Nephron (organoid): ENCODE measurements around the gene TWF2.

ENCODE experiments used
- H3K27ac Mint-ChIP-seq, 3 experiments: 2 replicates each; pipeline ENCODE4 v1.8.0; 2020; ENCODE audit warnings: mixed read lengths in 3 of 3, mild to moderate bottlenecking in 2 of 3, moderate library complexity in 1 of 3
- H3K27me3 Mint-ChIP-seq: 2 replicates; pipeline ENCODE4 v1.8.0; 2021; ENCODE audit warnings: low read depth, mild to moderate bottlenecking, moderate library complexity, mixed read lengths
- H3K36me3 Mint-ChIP-seq: 2 replicates; pipeline ENCODE4 v1.8.0; 2020; ENCODE audit warnings: low read depth, mixed read lengths
- H3K4me1 Mint-ChIP-seq: 2 replicates; pipeline ENCODE4 v1.8.0; 2020; ENCODE audit warnings: mixed read lengths
- H3K4me3 Mint-ChIP-seq, 3 experiments: 2 replicates each; pipeline ENCODE4 v1.8.0; 2020; ENCODE audit warnings: mild to moderate bottlenecking in 3 of 3, mixed read lengths in 3 of 3, moderate library complexity in 2 of 3
- H3K9me3 Mint-ChIP-seq: 2 replicates; pipeline ENCODE4 v1.8.0; 2020; ENCODE audit warnings: mixed read lengths
- TF ChIP-seq, protein P1 (sequence below), 3 experiments: fragments of 200-600 bp; sonication (generic); IDR thresholded peaks; one replicate each; pipeline ENCODE4 v1.5.0; 2021; ENCODE audit warnings: antibody characterized with exemption in 3 of 3; ENCODE audit not compliant: unreplicated experiment in 3 of 3

The TWF2 gene

DNA sequence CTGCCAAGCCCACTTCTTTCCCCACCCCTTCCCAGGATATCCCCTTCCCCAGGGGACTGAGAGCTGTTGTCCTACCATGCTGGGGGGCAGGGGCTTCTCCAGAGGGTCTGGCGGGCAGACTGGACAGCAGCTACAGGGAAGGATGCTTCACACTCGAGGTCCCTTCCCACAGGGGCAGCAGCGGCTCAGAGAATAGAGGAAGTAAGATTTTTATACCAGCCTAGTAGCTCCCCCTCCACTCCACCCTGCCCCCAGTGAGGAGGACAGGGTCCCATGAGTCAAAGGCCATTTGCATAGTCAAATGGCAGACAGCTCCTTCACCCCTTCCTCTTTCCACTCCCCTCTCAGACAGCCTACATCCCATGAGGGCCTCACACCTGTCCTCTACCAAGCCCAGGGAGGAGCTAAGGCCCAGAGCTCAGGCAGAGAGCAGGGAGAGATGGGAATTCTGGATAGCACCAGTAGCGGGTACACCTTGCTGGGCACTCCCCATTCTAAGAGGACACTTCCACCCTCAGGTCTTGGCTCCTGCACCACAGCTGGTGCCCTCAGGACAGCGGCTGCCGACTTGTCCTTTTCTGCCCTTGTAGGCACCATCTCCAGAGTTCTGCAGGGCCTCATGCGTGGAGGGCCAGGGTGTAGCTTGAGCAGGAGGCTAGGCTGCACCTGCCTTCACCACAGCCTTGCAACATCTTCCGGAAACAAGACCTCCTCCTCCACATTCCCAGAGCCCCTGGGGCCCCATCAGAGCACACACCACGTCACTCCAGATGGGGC, 13.3 kb downstream of the TWF2 start, which contains the start of gene TLR9:
Gene TLR9 (minus strand): TSS at position 194 of the 777 bp plus-strand sequence. CDS start 116 bp downstream, at position 78.
- H3K9me3 Mint-ChIP-seq, result no peaks in the 10 kb centered on the region
- H3K4me3 Mint-ChIP-seq, result no peak within 1 kb of the TSS
- peaks cover 6% of the 10 kb centered on the region for H3K36me3 Mint-ChIP-seq
- H3K27me3 Mint-ChIP-seq, result peaks cover 9% of the 10 kb centered on the region
- TF ChIP-seq, protein P1, sequence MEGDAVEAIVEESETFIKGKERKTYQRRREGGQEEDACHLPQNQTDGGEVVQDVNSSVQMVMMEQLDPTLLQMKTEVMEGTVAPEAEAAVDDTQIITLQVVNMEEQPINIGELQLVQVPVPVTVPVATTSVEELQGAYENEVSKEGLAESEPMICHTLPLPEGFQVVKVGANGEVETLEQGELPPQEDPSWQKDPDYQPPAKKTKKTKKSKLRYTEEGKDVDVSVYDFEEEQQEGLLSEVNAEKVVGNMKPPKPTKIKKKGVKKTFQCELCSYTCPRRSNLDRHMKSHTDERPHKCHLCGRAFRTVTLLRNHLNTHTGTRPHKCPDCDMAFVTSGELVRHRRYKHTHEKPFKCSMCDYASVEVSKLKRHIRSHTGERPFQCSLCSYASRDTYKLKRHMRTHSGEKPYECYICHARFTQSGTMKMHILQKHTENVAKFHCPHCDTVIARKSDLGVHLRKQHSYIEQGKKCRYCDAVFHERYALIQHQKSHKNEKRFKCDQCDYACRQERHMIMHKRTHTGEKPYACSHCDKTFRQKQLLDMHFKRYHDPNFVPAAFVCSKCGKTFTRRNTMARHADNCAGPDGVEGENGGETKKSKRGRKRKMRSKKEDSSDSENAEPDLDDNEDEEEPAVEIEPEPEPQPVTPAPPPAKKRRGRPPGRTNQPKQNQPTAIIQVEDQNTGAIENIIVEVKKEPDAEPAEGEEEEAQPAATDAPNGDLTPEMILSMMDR (IDR thresholded peaks at IDR 0.05; ENCODE audit: unreplicated experiment in 3 of 3), result no peak
- H3K27ac Mint-ChIP-seq, result no peak within 1 kb of the TSS
- H3K4me1 Mint-ChIP-seq, result peaks cover 1% of the 10 kb centered on the region

DNA sequence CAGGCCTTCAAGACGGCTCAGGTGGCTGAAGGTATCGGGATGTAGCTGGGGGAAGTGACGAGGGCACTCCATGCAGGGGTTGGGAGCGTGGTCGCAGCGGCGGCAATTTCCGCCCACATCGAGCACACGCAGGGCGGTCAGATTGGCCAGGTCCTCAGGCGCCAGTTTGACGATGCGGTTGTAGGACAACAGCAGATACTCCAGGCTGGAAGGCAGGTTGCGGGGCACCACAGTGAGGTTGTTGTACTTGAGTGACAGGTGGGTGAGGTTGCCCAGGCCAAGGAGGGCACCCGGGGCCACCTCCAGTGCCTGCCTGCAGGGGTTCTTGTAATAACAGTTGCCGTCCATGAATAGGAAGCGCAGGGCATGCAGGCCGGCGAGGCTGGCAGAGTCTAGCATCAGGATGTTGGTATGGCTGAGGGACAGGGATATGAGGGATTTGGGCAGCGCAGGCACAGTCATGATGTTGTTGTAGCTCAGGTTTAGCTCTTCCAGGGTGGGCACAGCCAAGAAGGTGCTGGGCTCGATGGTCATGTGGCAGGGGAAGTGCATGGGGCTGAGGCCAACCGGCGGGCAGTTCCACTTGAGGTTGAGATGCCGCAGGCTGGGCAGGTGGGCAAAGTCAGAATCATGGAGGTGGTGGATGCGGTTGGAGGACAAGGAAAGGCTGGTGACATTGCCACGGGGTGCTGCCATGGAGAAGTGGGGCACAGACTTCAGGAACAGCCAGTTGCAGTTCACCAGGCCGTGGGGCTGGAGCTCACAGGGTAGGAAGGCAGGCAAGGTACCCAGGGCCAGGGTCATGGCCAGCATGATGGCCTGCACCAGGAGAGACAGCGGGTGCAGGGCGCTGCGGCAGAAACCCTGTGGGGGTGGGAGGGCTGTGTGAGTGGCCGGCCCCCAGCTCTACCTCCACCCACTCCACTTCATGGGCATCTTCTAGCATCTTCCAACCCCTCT, 15.2 kb downstream of the TWF2 start:
- Mint-ChIP-seq H3K4me3 (no peak overlapping the region), H3K36me3 (no peaks in the 10 kb centered on the region), H3K27ac (no peak overlapping the region), H3K9me3 (no peaks in the 10 kb centered on the region), H3K4me1 (peaks cover 14% of the 10 kb centered on the region), H3K27me3 (peaks cover 9% of the 10 kb centered on the region)
- TF ChIP-seq, protein P1 (IDR thresholded peaks at IDR 0.05; ENCODE audit: unreplicated experiment in 3 of 3), result no peak

DNA sequence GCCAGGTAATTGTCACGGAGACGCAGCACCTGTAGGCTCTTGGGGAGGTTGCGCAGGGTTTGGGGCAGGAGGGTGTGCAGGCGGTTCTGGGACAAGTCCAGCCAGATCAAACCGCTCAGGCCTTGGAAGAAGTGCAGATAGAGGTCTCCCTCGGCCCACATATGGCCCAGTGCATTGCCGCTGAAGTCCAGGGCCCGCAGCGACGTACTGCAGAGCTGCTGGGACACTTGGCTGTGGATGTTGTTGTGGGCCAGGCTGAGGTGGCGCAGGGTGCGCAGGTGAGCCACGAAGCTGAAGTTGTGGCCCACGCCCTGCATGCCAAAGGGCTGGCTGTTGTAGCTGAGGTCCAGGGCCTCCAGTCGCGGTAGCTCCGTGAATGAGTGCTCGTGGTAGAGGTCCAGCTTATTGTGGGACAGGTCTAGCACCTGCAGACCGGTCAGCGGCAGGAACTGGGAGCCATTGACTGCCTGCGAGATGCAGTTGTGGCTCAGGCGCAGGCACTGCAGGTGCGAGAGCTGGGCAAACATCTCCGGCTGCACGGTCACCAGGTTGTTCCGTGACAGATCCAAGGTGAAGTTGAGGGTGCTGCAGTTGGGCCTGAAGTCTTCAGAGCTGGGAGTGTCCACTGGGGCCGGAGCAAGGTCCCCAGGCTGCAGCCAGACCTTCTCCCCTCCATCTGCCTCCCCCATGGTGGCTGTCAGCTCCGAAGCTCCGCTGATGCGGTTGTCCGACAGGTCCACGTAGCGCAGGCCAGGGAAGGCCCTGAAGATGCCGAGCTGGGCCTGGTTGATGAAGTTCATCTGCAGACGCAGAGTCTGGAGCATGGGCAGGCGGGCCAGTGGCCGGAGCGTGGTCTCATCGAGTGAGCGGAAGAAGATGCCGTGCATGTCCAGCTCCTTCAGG, 16.4 kb downstream of the TWF2 start:
- Mint-ChIP-seq H3K27ac (no peak overlapping the region), H3K27me3 (peaks cover 9% of the 10 kb centered on the region), H3K4me1 (peaks cover 21% of the 10 kb centered on the region), H3K9me3 (no peaks in the 10 kb centered on the region), H3K36me3 (no peaks in the 10 kb centered on the region), H3K4me3 (no peak overlapping the region)
- TF ChIP-seq, protein P1 (IDR thresholded peaks at IDR 0.05; ENCODE audit: unreplicated experiment in 3 of 3), result no peak

DNA sequence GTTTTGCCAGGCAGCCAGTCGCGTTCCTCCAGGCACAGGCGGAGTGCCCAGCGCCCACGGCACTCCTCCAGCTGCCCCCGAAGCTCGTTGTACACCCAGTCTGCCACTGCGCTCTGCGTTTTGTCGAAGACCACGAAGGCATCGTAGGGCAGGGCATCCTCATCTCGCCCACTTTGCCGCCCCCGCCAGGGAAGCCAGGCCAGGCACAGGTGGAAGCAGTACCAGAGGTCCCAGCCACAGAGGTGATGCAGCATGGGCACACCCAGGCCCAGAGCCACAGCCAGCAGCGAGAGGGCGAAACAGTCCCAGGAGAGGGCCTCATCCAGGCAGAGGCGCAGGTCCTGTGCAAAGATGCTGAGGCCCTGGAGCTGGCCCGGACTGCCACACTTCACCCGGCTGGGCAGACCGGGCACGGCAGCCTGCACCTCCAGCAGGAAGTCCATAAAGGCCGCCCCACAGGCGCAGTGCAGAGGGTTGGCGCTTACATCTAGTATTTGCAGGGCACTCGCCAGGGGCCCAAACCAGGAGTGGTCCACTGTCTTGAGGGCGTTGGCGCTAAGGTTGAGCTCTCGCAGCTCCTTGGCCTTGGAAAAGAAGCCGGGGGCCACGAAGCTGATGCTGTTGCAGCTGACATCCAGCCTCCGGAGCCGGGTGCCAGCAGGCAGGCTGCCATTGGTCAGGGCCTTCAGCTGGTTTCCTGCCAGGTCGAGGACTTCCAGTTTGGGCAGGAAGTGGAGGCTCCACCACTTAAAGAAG, 17.2 kb downstream of the TWF2 start:
- TF ChIP-seq, protein P1 (IDR thresholded peaks at IDR 0.05; ENCODE audit: unreplicated experiment in 3 of 3), result no peak
- H3K27me3 Mint-ChIP-seq, result peaks cover 6% of the 10 kb centered on the region
- H3K27ac Mint-ChIP-seq, result no peak overlapping the region
- H3K9me3 Mint-ChIP-seq, result no peaks in the 10 kb centered on the region
- H3K36me3 Mint-ChIP-seq, result peaks cover 3% of the 10 kb centered on the region
- H3K4me3 Mint-ChIP-seq, result no peak overlapping the region
- peaks cover 29% of the 10 kb centered on the region for H3K4me1 Mint-ChIP-seq

DNA sequence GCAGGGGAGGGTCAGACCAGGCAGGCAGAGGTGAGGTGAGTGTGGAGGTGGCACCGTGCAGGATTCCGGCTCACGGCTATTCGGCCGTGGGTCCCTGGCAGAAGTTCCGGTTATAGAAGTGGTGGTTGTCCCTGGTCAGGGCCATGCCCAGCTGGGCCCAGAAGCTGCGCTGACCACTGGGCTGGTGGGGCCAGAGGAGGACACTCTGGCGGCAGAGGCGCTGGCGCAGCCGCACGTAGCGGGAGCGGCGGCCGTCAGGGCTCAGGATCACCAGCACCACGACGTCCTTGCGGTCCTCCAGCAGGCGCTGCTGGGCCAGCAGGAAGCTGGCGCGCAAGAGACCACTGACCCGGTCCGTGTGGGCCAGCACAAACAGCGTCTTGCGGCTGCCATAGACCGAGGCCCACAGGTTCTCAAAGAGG, 17.8 kb downstream of the TWF2 start:
- Mint-ChIP-seq H3K4me1 (peaks cover 33% of the 10 kb centered on the region), H3K4me3 (no peak overlapping the region), H3K27me3 (peaks cover 3% of the 10 kb centered on the region), H3K9me3 (no peaks in the 10 kb centered on the region), H3K27ac (no peak overlapping the region), H3K36me3 (peaks cover 6% of the 10 kb centered on the region)
- TF ChIP-seq, protein P1 (IDR thresholded peaks at IDR 0.05; ENCODE audit: unreplicated experiment in 3 of 3), result no peak
